Measurements from ENCODE around the gene RAB11FIP3. TPM values are rescaled to one million over a fixed set of nuclear protein-coding genes. Genes with fewer than 3 reads are reported as not detected.

The RAB11FIP3 gene
- total and polyA plus RNA-seq, 2 of the 13 experiments (the other 11 are each of a cell fraction or from before 2014, with no cell fraction given) = 34.3 to 57.6 TPM

- TF ChIP-seq, protein P1, sequence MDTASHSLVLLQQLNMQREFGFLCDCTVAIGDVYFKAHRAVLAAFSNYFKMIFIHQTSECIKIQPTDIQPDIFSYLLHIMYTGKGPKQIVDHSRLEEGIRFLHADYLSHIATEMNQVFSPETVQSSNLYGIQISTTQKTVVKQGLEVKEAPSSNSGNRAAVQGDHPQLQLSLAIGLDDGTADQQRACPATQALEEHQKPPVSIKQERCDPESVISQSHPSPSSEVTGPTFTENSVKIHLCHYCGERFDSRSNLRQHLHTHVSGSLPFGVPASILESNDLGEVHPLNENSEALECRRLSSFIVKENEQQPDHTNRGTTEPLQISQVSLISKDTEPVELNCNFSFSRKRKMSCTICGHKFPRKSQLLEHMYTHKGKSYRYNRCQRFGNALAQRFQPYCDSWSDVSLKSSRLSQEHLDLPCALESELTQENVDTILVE (CRISPR knock-in tag; IDR thresholded peaks at IDR 0.05) = peak; percentile 45; the same call in 1 of the 2 replicates
- TF ChIP-seq ZBTB21 (CRISPR knock-in tag; IDR thresholded peaks at IDR 0.05) (no peak), ZNF598 (CRISPR knock-in tag; IDR thresholded peaks at IDR 0.05; ENCODE audit: borderline replicate concordance) (no peak; the same call in 1 of the 2 replicates), YEATS4 (CRISPR knock-in tag; IDR thresholded peaks at IDR 0.05; ENCODE audit: borderline replicate concordance) (peak; percentile 76; the same call in 1 of the 2 replicates), DPF2 (CRISPR knock-in tag; IDR thresholded peaks at IDR 0.05; ENCODE audit: borderline replicate concordance, low read depth) (no peak), PRDM15 (CRISPR knock-in tag; IDR thresholded peaks at IDR 0.05) (peak; percentile 63), ZNF546 (CRISPR knock-in tag; conservative IDR thresholded peaks at IDR 0.05) (no peak), SRY (CRISPR knock-in tag; IDR thresholded peaks at IDR 0.05) (0 out of 2 replicates have a peak, but pooled peaks have one; percentile 82), ZSCAN29 (CRISPR knock-in tag; conservative IDR thresholded peaks at IDR 0.05) (peak; percentile 66; the same call in 1 of the 2 replicates), ZNF772 (CRISPR knock-in tag; IDR thresholded peaks at IDR 0.05) (0 out of 2 replicates have a peak, but pooled peaks have one; percentile 34), SALL1 (CRISPR knock-in tag; IDR thresholded peaks at IDR 0.05) (peak; percentile 72), HNF4G (IDR thresholded peaks at IDR 0.05; ENCODE audit: borderline replicate concordance, low read depth, low read length) (no peak), HNF4G (CRISPR knock-in tag; IDR thresholded peaks at IDR 0.05; ENCODE audit: borderline replicate concordance, low read depth) (no peak), TBX2 (CRISPR knock-in tag; IDR thresholded peaks at IDR 0.05; ENCODE audit: borderline replicate concordance) (peak; percentile 44), ATRX (CRISPR knock-in tag; IDR thresholded peaks at IDR 0.05; ENCODE audit: borderline replicate concordance) (no peak), STAT5B (CRISPR knock-in tag; IDR thresholded peaks at IDR 0.05) (no peak), BHLHE40 (IDR thresholded peaks at IDR 0.05; ENCODE audit: low read length) (no peak), SATB2 (CRISPR knock-in tag; IDR thresholded peaks at IDR 0.05) (no peak; the same call in 1 of the 2 replicates)
- TF ChIP-seq, protein P2, sequence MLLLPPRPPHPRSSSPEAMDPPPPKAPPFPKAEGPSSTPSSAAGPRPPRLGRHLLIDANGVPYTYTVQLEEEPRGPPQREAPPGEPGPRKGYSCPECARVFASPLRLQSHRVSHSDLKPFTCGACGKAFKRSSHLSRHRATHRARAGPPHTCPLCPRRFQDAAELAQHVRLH (CRISPR knock-in tag; IDR thresholded peaks at IDR 0.05; ENCODE audit: borderline replicate concordance, low read depth) = peak; percentile 77; the same call in 1 of the 2 replicates
- TF ChIP-seq, protein P3, sequence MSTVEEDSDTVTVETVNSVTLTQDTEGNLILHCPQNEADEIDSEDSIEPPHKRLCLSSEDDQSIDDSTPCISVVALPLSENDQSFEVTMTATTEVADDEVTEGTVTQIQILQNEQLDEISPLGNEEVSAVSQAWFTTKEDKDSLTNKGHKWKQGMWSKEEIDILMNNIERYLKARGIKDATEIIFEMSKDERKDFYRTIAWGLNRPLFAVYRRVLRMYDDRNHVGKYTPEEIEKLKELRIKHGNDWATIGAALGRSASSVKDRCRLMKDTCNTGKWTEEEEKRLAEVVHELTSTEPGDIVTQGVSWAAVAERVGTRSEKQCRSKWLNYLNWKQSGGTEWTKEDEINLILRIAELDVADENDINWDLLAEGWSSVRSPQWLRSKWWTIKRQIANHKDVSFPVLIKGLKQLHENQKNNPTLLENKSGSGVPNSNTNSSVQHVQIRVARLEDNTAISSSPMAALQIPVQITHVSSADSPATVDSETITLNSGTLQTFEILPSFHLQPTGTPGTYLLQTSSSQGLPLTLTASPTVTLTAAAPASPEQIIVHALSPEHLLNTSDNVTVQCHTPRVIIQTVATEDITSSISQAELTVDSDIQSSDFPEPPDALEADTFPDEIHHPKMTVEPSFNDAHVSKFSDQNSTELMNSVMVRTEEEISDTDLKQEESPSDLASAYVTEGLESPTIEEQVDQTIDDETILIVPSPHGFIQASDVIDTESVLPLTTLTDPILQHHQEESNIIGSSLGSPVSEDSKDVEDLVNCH (CRISPR knock-in tag; IDR thresholded peaks at IDR 0.05) = no peak
These were observed 101.8 kb downstream of the RAB11FIP3 start, which contains the start of gene CAPN15 (continued) for GRCh38 chr16:527015-527903.
